Skin of body (tissue), 2 donors: Measurements from ENCODE around the gene TULP4. TPM values are rescaled to one million over a fixed set of nuclear protein-coding genes. Genes with fewer than 3 reads are reported as not detected.
"Not testable (repeated sequence)": the region's sequence is repeated elsewhere in the genome, so short reads cannot be mapped to it uniquely, and the experiment has no call there.

Experiments
- DNase-seq: peaks from one replicate; lab custom pipeline; 2025; lab: John Stamatoyannopoulos, UW
- total RNA-seq: library from RNA; depleted of rRNA; stranded (reverse); fragments of >200 nt; gene quantifications from one replicate; pipeline ENCODE4 v1.2.3, GENCODE V29; 2014

TULP4 gene
- total RNA-seq, 1 donor from 2014 or later = 135 TPM

DNA sequence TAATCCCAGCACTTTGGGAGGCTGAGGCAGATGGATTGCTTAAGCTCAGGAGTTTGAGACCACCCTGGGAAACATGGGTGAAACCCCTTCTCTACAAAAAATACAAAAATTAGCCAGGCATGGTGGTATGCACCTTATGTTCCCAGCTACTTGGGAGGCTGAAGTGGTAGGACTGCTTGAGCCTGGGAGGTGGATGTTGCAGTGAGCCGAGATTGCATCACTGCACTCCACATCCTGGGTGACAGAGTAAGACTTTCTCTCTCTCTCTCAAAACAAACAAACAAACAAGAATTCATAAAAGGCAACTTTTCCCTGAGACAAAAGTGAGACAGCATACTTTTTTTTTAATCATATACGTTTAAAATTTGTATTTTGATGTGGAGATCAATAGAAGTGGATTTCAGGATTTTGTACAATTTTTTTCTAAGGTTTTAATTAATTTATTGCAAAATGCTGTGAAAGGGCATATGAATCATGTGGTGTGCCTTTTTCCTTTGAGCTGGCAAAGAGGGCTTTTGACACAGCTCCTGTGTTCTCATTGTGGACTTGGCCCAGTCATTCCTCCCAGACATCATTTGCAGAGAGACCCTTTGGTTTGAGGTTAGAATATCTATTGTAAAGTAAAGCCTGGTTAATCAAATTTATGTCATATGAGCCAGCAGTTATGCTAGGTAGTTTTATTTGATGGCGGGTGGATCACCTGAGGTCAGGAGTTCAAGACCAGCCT is 77.1 kb downstream of the TULP4 start:
- DNase-seq = no peak

GRCh38 chr6:158391276-158391675 is 79.0 kb downstream of the TULP4 start:
- DNase-seq = no peak

GRCh38 chr6:158391977-158392376 is 79.7 kb downstream of the TULP4 start:
- DNase-seq = not testable (repeated sequence)

DNA sequence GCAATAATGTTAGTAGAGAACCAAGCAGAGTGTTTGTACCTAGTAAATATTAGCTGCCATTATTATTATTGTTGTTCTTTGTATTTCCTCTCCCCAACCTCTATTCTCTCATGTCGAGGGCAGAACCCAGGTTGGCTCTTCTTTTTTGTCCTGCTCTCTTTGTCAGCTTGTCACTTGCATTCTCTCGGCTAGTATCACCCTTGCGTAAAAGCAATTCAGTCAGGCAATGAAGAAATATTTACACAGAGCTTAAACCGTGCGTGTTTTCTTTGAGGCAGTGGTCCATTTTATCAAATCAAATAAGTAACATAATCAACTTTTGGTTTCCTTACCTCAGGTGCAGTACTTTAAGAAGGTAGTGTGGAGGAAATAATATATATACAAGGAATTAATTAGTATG is 83.9 kb downstream of the TULP4 start:
- no peak for DNase-seq

- DNase-seq = no peak
Observed at GRCh38 chr6:158397578-158397977, 85.3 kb downstream of the TULP4 start.

DNA sequence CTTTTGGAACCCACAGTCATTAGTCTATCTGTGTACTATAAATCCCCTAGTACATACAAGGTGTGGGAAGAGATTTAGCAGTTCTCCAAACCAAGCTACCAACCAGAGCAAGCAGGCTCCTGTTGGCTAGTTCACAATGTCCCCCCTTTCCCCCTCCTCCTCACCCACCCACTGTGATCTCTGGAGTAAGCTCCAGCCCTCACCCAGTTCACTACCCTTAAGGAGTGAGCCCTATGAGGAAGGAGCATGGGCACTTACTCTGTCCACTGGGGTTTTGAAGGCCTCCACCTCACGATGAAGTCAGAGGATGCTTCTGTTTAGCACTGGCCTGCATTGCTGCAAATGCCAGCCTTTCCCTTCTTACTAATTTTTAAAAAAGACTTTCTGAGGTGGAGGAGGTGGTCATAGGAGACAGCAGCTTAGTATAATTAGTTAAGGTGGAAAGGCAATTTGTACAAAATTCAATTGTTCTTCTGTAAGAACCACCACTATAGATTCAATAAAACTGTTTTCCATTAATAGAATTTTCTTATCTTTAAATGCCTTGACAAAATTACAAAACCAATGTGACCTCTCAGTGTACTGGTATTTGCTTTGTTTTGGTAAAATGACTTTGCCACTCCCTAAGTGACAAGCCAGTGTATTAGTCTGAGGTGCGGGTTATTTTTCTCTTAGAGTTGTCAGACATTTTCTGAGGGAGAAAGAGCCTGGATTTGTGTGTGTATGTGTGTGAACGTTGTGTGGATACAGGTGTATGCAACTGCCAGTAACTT is 86.2 kb downstream of the TULP4 start:
- DNase-seq = no peak

GRCh38 chr6:158399040-158399700 is 86.9 kb downstream of the TULP4 start:
- no peak for DNase-seq

DNA sequence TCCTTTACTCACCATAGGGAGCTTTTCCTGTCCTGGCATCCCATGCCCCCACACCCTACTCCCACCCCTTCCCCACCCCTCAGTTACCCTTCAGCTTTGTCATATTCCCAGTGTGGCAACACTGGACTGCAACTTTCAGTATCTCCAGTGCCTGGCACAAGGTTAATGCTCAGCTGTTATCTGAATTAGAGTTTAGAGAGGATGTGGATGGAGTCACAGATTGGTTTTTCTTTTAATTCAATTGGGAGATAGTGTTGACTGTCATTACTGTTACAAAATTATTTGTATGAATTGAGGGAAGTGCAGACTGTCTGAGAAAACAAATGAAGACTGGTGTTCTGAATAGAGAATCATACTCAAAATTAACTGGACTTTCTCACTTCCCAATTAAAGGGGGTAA is 89.9 kb downstream of the TULP4 start:
- no peak for DNase-seq

DNA sequence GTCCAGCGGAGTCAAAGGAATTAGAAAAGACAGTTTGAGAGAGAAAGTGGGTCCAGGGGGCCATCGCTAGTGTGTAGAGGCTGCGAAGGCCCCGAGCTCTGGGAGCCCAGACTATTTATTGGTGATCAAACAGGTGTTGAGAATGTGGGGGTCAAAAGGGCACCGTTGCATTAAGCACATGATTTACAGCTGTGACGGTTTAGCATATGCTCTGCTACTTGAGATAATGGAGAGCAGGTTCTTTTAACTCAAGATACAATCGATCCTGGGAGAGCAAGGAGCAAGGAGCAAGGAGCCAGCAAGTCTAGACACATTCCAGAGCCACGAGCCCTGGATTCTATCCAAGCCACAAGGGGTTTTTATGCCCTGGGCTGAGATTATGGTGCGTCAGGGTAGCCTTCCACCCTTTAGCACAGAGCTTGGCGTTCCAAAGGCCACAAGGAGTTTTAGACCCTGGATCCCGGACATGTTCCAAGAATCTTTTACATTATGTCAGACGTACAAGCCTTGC is 93.1 kb downstream of the TULP4 start:
- not testable (repeated sequence) for DNase-seq

DNA sequence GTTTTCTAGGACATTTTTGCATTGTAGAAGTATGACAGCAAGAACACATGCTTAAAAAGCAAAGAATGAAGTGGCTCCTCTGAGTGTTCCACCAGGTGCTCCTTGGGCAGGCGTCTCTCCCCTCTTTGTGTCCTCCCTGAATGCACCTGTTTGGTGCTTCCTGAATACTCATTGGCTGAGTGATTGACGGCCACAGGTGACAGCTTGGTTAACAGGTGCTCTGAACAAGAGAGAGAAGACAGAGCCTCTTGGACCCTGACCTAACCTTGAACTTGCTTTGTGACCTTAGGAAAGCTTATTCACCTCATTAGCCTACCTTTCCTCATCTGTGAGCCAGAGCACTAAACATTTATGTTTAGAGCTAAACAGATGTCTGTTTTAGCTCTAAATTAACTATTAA is 93.7 kb downstream of the TULP4 start:
- no peak for DNase-seq

DNA sequence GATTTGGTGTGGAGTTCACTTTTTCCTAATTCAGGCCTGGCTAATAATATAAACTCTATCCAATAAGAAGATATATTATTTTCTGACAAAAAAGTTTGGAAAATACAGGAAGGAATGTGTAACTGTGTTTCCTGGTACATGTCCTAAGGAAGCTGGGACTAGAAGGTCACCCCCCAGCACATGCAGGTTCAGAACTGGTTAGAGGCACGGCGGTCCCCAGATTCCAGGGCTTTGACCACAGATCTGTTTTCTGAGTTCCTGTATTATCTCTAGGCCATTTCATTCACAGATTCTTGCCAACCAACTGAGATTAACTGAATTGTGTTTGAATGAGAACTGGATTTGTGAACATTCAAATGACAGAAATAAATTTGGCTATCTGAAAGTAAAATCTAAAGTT is 94.5 kb downstream of the TULP4 start:
- no peak for DNase-seq

- DNase-seq = no peak
Observed at GRCh38 chr6:158408013-158408412, 95.7 kb downstream of the TULP4 start.

DNA sequence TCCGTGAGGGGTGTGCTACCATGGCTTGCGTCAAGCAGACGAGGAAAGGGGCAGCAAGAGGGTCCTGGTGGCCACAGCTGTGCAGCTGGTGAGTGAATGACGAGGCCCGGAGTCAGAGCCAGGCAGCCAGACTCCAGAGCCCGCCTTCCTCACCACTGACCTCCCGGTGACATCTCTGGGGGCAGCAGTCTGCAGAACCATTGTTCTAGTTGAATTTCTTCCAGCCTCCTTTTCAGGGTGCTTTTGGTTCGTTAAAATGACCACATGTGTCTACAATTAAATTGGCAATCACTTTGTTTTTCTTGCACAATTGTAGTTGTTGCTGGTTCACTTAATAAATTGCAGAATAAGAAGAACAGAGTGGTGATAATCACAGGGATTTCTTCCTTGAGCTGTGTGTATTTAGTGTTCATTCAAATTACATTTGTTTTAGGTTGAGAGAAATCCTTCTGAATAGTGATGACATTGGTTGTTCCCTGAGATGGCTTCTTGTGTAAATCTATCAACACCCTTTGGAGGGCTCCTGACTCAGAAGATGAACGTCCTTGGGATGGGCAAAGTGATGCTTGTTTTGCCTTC is 96.4 kb downstream of the TULP4 start:
- peak; percentile 70 for DNase-seq

GRCh38 chr6:158409451-158409850 is 97.2 kb downstream of the TULP4 start:
- peak; percentile 13 for DNase-seq

- no peak for DNase-seq
Observed at GRCh38 chr6:158410784-158411183, 98.5 kb downstream of the TULP4 start.

DNA sequence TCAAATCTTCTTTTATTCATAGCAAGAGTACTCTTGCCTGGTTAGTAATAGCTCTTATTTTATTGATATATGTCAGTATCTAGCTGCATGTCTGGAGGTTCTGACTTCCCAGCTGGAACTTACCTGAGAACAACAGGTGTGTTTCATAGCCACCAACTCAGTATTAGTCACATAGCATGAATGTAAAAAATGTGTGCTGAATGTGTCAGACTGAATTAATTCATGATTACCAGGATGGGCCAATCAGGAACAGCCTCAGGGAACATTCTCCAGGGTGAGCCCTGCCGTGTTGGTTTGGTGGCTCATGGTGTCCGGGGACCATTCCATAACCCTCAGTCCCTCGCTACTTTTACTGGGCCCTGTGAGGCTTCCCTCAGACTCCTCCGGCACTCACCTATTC is 99.7 kb downstream of the TULP4 start:
- DNase-seq = no peak

DNA sequence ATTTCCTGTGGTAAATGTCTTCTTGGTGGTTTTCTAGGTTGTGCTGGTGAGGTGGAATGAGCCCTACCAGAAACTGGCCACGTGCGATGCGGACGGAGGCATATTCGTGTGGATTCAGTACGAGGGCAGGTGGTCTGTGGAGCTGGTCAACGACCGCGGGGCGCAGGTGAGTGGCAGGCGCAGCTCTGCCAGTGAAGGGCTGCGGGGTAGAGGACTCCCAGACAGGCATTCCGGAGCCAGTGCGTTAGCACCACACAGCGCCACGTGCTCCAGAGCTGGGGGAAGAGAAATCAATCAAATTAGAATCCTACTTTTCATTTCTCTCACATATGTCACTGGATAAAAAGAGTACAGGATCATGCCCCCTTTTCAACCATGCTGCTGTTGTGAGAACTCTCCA is 100.8 kb downstream of the TULP4 start:
- no peak for DNase-seq

- no peak for DNase-seq
Observed at GRCh38 chr6:158413814-158414565, 101.7 kb downstream of the TULP4 start.

- no peak for DNase-seq
Observed at GRCh38 chr6:158414851-158415262, 102.6 kb downstream of the TULP4 start.

DNA sequence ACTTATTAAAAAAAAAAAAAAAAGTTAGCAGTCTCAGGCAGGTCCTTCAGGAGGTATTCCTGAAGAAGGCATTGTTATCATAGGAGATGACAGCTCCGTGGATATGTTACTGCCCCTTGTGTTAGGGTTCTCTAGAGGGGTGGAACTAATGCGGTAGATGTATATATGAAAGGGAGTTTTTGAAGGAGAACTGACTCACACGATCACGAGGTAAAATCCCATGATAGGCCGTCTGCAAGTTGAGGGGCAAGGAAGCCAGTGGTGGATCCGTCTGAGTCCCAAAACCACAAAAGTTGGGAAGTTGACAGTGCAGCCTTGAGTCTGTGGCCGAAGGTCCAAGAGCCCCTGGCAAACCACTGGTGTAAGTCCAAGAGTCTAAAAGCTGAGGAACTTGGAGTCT is 103.4 kb downstream of the TULP4 start:
- DNase-seq = no peak
